Caco-2 (cell line): ENCODE measurements around the gene IGSF9B. TPM values are rescaled to one million over a fixed set of nuclear protein-coding genes. Genes with fewer than 3 reads are reported as not detected.

Source experiments
- BruUV-seq: library from RNA; stranded (reverse); fragments of 400-500 nt; replicated peaks from 2 replicates; lab custom pipeline; 2021; lab: Mats Ljungman, UMichigan
- CTCF ChIA-PET: fragments of 300-600 bp; sonication (Branson Sonifier 250); formaldehyde crosslinking; loops from one replicate; lab custom pipeline; 2022; ENCODE audit warnings: antibody characterized with exemption; lab: Charles Lee
- POLR2A ChIA-PET: fragments of 300-600 bp; sonication (Branson Sonifier 250); formaldehyde crosslinking; loops from one replicate; lab custom pipeline; 2022; ENCODE audit warnings: antibody characterized with exemption; lab: Charles Lee
- DNase-seq, 2 experiments: peaks; one replicate each; pipeline versions ENCODE4 v3.0.0 to v3.0.0-alpha.2; 2020 to 2022
- H3K27me3 ChIP-seq: replicated peaks from 2 replicates; pipeline ENCODE4 v1.6.0; 2011; ENCODE audit warnings: low read length; ENCODE audit not compliant: control insufficient read depth, insufficient read depth
- H3K36me3 ChIP-seq: 2 replicates; pipeline ENCODE4 v1.5.1; 2011; ENCODE audit warnings: low read length; ENCODE audit not compliant: control insufficient read depth, insufficient read depth
- H3K4me1 ChIP-seq: fragments of 250-450 bp; sonication (Bioruptor Pico); 2 replicates; pipeline ENCODE4 v1.5.1; 2020; ENCODE audit warnings: mild to moderate bottlenecking
- H3K4me3 ChIP-seq: 2 replicates; pipeline ENCODE4 v1.5.1; 2011; ENCODE audit warnings: low read depth, mild to moderate bottlenecking, control low read depth, low read length
- H3K9me3 ChIP-seq: fragments of 250-450 bp; sonication (Bioruptor Pico); 2 replicates; pipeline ENCODE4 v1.5.1; 2020; ENCODE audit warnings: mild to moderate bottlenecking, moderate library complexity
- H3K27ac Mint-ChIP-seq: one replicate; pipeline ENCODE4 v1.8.0; 2022; ENCODE audit warnings: mixed read lengths; ENCODE audit not compliant: unreplicated experiment
- H3K27me3 Mint-ChIP-seq: one replicate; pipeline ENCODE4 v1.8.0; 2022; ENCODE audit warnings: mixed read lengths; ENCODE audit not compliant: insufficient read depth, unreplicated experiment
- H3K36me3 Mint-ChIP-seq: one replicate; pipeline ENCODE4 v1.8.0; 2022; ENCODE audit warnings: mild to moderate bottlenecking, mixed read lengths; ENCODE audit not compliant: insufficient read depth, unreplicated experiment
- H3K4me1 Mint-ChIP-seq: one replicate; pipeline ENCODE4 v1.8.0; 2022; ENCODE audit warnings: low read depth, mixed read lengths; ENCODE audit not compliant: unreplicated experiment
- H3K4me3 Mint-ChIP-seq: one replicate; pipeline ENCODE4 v1.8.0; 2022; ENCODE audit warnings: mild to moderate bottlenecking, moderate library complexity, mixed read lengths; ENCODE audit not compliant: unreplicated experiment
- H3K9me3 Mint-ChIP-seq: one replicate; pipeline ENCODE4 v1.8.0; 2022; ENCODE audit warnings: mixed read lengths; ENCODE audit not compliant: unreplicated experiment
- CTCF ChIP-seq, 2 experiments: fragments of 200-600 bp in 1 of 2; IDR thresholded peaks; 1 replicate in 1 of 2; 2 replicates in 1 of 2; pipeline versions ENCODE4 v1.5.1 to v1.8.0; 2011 to 2022; ENCODE audit warnings: antibody characterized with exemption in 1 of 2, control low read depth in 1 of 2, inconsistent platforms in 1 of 2, low read depth in 1 of 2, low read length in 1 of 2, mild to moderate bottlenecking in 1 of 2, moderate library complexity in 1 of 2; ENCODE audit not compliant: insufficient read depth in 1 of 2, severe bottlenecking in 1 of 2, unreplicated experiment in 1 of 2
- intact Hi-C: fragments of 100-400 bp; cut with micrococcal nuclease; formaldehyde crosslinking; loops from one replicate; pipeline ENCODE4 v1.10.0; 2022; ENCODE audit not compliant: unreplicated experiment
- total RNA-seq: library from RNA; stranded (reverse); gene quantifications from 2 replicates; pipeline ENCODE4 v1.2.3, GENCODE V29; 2022

The IGSF9B gene
- total RNA-seq, 1 experiment from 2014 or later, result 4.2 TPM

GRCh38 chr11:133990501-133990900 is 33.7 kb upstream of the IGSF9B start:
- POLR2A ChIA-PET, result no interaction called here
- TF ChIP-seq CTCF (IDR thresholded peaks at IDR 0.05; ENCODE audit: insufficient read depth in 1 of 2, low read depth in 1 of 2, low read length in 1 of 2, severe bottlenecking in 1 of 2, unreplicated experiment in 1 of 2), result no peak

GRCh38 chr11:133988686-133989410 is 32.1 kb upstream of the IGSF9B start:
- H3K27ac Mint-ChIP-seq, result no peak overlapping the region
- Histone ChIP-seq H3K27me3 (peaks cover 2% of the 10 kb centered on the region), H3K9me3 (no peaks in the 10 kb centered on the region), H3K4me3 (no peak overlapping the region), H3K4me1 (no peaks in the 10 kb centered on the region), H3K36me3 (no peaks in the 10 kb centered on the region)
- H3K4me3 Mint-ChIP-seq, result no peak overlapping the region
- no peaks in the 10 kb centered on the region for H3K9me3 Mint-ChIP-seq
- ChIA-PET POLR2A (no interaction called here), CTCF (no interaction called here)
- intact Hi-C loops, result no loop called here
- no peaks in the 10 kb centered on the region for H3K36me3 Mint-ChIP-seq
- DNase-seq, result no peak
- no TSS peak for BruUV-seq
- TF ChIP-seq CTCF (IDR thresholded peaks at IDR 0.05; ENCODE audit: insufficient read depth in 1 of 2, low read depth in 1 of 2, low read length in 1 of 2, severe bottlenecking in 1 of 2, unreplicated experiment in 1 of 2), result no peak
- no peaks in the 10 kb centered on the region for H3K4me1 Mint-ChIP-seq
- peaks cover 39% of the 10 kb centered on the region for H3K27me3 Mint-ChIP-seq

More at GRCh38 chr11:133990501-133990900, 33.7 kb upstream of the IGSF9B start:
- no peaks in the 10 kb centered on the region for H3K36me3 ChIP-seq
- intact Hi-C loops, result no loop called here
- Mint-ChIP-seq H3K4me1 (no peaks in the 10 kb centered on the region), H3K27me3 (peaks cover 43% of the 10 kb centered on the region), H3K27ac (no peak overlapping the region), H3K9me3 (no peaks in the 10 kb centered on the region), H3K36me3 (no peaks in the 10 kb centered on the region), H3K4me3 (no peak overlapping the region)
- DNase-seq, result no peak
- no TSS peak for BruUV-seq
- CTCF ChIA-PET, result no interaction called here
- peaks cover 2% of the 10 kb centered on the region; the same call in 1 of the 2 replicates for H3K27me3 ChIP-seq
- H3K4me1 ChIP-seq, result no peaks in the 10 kb centered on the region
- 0 out of 2 replicates have a peak, but pooled peaks cover 6% of the 10 kb centered on the region for H3K9me3 ChIP-seq
- no peak overlapping the region for H3K4me3 ChIP-seq

- no peak overlapping the region for H3K4me3 Mint-ChIP-seq
- no peaks in the 10 kb centered on the region for H3K9me3 Mint-ChIP-seq
- no peak overlapping the region for H3K27ac Mint-ChIP-seq
- H3K27me3 Mint-ChIP-seq, result peaks cover 52% of the 10 kb centered on the region
- BruUV-seq, result no TSS peak
- no peaks in the 10 kb centered on the region for H3K4me1 ChIP-seq
- no peaks in the 10 kb centered on the region for H3K36me3 Mint-ChIP-seq
- POLR2A ChIA-PET, result no interaction called here
- CTCF ChIA-PET, result interaction anchor here (1.5 kb wide), 1 partner anchor 60 kb away, joined by 5 read pairs; no protein-coding TSS in a partner anchor
- no peak for DNase-seq
- H3K4me3 ChIP-seq, result no peak overlapping the region
- no peaks in the 10 kb centered on the region for H3K4me1 Mint-ChIP-seq
- H3K36me3 ChIP-seq, result no peaks in the 10 kb centered on the region
- no peak for TF ChIP-seq CTCF (IDR thresholded peaks at IDR 0.05; ENCODE audit: insufficient read depth in 1 of 2, low read depth in 1 of 2, low read length in 1 of 2, severe bottlenecking in 1 of 2, unreplicated experiment in 1 of 2)
- no peaks in the 10 kb centered on the region for H3K9me3 ChIP-seq
- intact Hi-C loops, result no loop called here
- peaks cover 2% of the 10 kb centered on the region for H3K27me3 ChIP-seq
Measured at GRCh38 chr11:133987171-133987570, 30.4 kb upstream of the IGSF9B start.
